ENCODE data around the gene HSDL2. TPM values are rescaled to one million over a fixed set of nuclear protein-coding genes. Genes with fewer than 3 reads are reported as not detected.

Gene HSDL2
- polyA plus RNA-seq, 3 donors, result 6.4 to 34.8 (median 26.9) TPM

DNA sequence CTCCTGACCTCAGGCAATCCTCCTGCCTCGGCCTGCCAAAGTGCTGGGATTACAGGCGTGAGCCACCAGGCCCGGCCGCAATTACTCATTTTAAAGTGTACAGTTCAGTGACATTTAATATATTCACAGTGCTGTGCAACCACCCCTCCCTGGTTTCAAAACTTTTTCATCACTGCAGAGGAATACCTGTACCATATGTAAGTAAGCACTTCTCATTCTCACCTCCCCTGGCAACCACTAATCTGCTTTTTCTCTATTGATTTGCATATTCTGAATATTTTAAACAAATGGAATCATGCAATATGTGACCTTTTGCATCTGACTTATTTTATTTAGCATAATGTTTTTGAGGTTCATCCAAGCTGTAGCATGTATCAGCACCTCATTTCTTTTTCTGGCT, 85.4 kb downstream of the HSDL2 start:
- no peak overlapping the region for H3K9ac ChIP-seq (ENCODE audit: insufficient read depth, low read length, poor library complexity, severe bottlenecking)
- H3K9me3 Mint-ChIP-seq, result peaks cover 0 to 5% (median 3%) of the 10 kb centered on the region in 7 donors
- H3K27me3 ChIP-seq (ENCODE audit: control insufficient read depth in 2 of 2, insufficient read depth in 2 of 2, low read length in 2 of 2), result no peaks in the 10 kb centered on the region
- no peak overlapping the region for H3K4me2 ChIP-seq (replicated peaks; ENCODE audit: extremely low read depth, low read length, poor library complexity, severe bottlenecking)
- H3K27ac Mint-ChIP-seq, result no peak overlapping the region
- H3K27ac ChIP-seq (ENCODE audit: low read depth in 1 of 2, low read length in 2 of 2), result no peak overlapping the region
- no peak overlapping the region for H3K4me3 Mint-ChIP-seq
- intact Hi-C loops (cut with micrococcal nuclease), result no loop called here
- H4K20me1 ChIP-seq (ENCODE audit: insufficient read depth, low read length), result no peaks in the 10 kb centered on the region
- H2AFZ ChIP-seq (ENCODE audit: insufficient read depth, low read depth, low read length, poor library complexity, severe bottlenecking), result no peak overlapping the region
- WGBS (ENCODE audit: insufficient coverage), result 100% methylated on average over 3 of the region's 4 CpGs
- H3K4me1 ChIP-seq (ENCODE audit: control insufficient read depth in 1 of 2, insufficient read depth in 2 of 2, low read length in 2 of 2), result no peaks in the 10 kb centered on the region
- H3K36me3 Mint-ChIP-seq, result peaks cover 34 to 49% of the 10 kb centered on the region in 2 donors
- peaks cover 15 to 42% of the 10 kb centered on the region in 2 donors for H3K36me3 ChIP-seq (replicated peaks in 1 of 2; ENCODE audit: control insufficient read depth in 1 of 2, insufficient read depth in 2 of 2, low read length in 2 of 2)
- no peaks in the 10 kb centered on the region for H3K79me2 ChIP-seq (ENCODE audit: insufficient read depth, low read length)
- no peak overlapping the region for H3K4me3 ChIP-seq (replicated peaks in 1 of 3; ENCODE audit: low read depth in 2 of 3, low read length in 3 of 3)
- H3K4me1 Mint-ChIP-seq, result no peaks in the 10 kb centered on the region
- DNase-seq, result no peak
- no peaks in the 10 kb centered on the region for H3K27me3 Mint-ChIP-seq (ENCODE audit: low read depth in 3 of 3)
- TF ChIP-seq, protein P1, sequence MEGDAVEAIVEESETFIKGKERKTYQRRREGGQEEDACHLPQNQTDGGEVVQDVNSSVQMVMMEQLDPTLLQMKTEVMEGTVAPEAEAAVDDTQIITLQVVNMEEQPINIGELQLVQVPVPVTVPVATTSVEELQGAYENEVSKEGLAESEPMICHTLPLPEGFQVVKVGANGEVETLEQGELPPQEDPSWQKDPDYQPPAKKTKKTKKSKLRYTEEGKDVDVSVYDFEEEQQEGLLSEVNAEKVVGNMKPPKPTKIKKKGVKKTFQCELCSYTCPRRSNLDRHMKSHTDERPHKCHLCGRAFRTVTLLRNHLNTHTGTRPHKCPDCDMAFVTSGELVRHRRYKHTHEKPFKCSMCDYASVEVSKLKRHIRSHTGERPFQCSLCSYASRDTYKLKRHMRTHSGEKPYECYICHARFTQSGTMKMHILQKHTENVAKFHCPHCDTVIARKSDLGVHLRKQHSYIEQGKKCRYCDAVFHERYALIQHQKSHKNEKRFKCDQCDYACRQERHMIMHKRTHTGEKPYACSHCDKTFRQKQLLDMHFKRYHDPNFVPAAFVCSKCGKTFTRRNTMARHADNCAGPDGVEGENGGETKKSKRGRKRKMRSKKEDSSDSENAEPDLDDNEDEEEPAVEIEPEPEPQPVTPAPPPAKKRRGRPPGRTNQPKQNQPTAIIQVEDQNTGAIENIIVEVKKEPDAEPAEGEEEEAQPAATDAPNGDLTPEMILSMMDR (IDR thresholded peaks at IDR 0.05), result no peak
- H3K9me3 ChIP-seq (replicated peaks in 1 of 2; ENCODE audit: control insufficient read depth in 1 of 2, insufficient read depth in 1 of 2, low read length in 2 of 2), result no peaks in the 10 kb centered on the region

DNA sequence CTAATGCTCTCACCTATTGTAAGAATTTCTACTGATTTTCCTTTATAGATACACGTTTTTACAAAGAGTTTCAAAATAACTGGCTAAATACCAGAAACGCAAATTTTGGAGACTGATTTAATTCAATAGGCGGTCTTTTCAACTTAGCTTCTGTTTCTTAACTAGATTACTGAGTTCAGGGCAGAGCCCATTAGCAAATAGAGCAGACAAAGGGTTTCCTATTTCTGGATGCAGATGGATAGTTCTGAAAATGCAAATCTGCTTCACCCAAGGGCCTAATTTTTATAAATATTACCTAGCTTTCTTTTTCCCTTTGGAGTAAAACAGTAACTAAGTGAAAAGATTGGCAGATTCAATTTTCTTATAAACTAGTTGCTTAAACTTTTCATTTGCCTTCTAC, 93.1 kb downstream of the HSDL2 start:
- H3K9me3 Mint-ChIP-seq, result peaks cover 5 to 41% (median 19%) of the 10 kb centered on the region in 7 donors
- DNase-seq, result no peak
- Histone ChIP-seq H3K36me3 (replicated peaks in 1 of 2; ENCODE audit: control insufficient read depth in 1 of 2, insufficient read depth in 2 of 2, low read length in 2 of 2) (peaks cover 8 to 18% of the 10 kb centered on the region in 2 donors), H3K4me1 (ENCODE audit: control insufficient read depth in 1 of 2, insufficient read depth in 2 of 2, low read length in 2 of 2) (no peaks in the 10 kb centered on the region), H3K79me2 (ENCODE audit: insufficient read depth, low read length) (no peaks in the 10 kb centered on the region), H3K4me3 (replicated peaks in 1 of 3; ENCODE audit: low read depth in 2 of 3, low read length in 3 of 3) (no peak overlapping the region), H3K27ac (ENCODE audit: low read depth in 1 of 2, low read length in 2 of 2) (no peak overlapping the region), H3K9me3 (replicated peaks in 1 of 2; ENCODE audit: control insufficient read depth in 1 of 2, insufficient read depth in 1 of 2, low read length in 2 of 2) (peaks cover 4 to 11% of the 10 kb centered on the region in 2 donors), H3K27me3 (ENCODE audit: control insufficient read depth in 2 of 2, insufficient read depth in 2 of 2, low read length in 2 of 2) (no peaks in the 10 kb centered on the region), H3K9ac (ENCODE audit: insufficient read depth, low read length, poor library complexity, severe bottlenecking) (no peak overlapping the region), H3K4me2 (replicated peaks; ENCODE audit: extremely low read depth, low read length, poor library complexity, severe bottlenecking) (no peak overlapping the region), H2AFZ (ENCODE audit: insufficient read depth, low read depth, low read length, poor library complexity, severe bottlenecking) (no peak overlapping the region), H4K20me1 (ENCODE audit: insufficient read depth, low read length) (no peaks in the 10 kb centered on the region)
- TF ChIP-seq, protein P1 (IDR thresholded peaks at IDR 0.05), result no peak
- no peaks in the 10 kb centered on the region for H3K4me1 Mint-ChIP-seq
- peaks cover 0 to 2% (median 0%) of the 10 kb centered on the region in 3 donors for H3K27me3 Mint-ChIP-seq (ENCODE audit: low read depth in 3 of 3)
- peaks cover 36 to 55% of the 10 kb centered on the region in 2 donors for H3K36me3 Mint-ChIP-seq
- H3K27ac Mint-ChIP-seq, result no peak overlapping the region
- no peak overlapping the region for H3K4me3 Mint-ChIP-seq
- intact Hi-C loops (cut with micrococcal nuclease), result no loop called here
- WGBS (ENCODE audit: insufficient coverage), result 94% methylated on average over 2 of the region's 3 CpGs

Measured in CD14-positive monocyte (primary cell).